ENCODE measurements around the gene KCNK7.

- TF ChIP-seq POLR2A (IDR thresholded peaks at IDR 0.05): no peak
- TF ChIP-seq CTCF (IDR thresholded peaks at IDR 0.05): no peak
Measured at GRCh38 chr11:65609665-65610064, 14.1 kb upstream of the KCNK7 start.

Measured in uterus (tissue), 2 donors.